22Rv1 (cell line): ENCODE data around the gene ENDOG.

Source experiments
- CTCF ChIP-seq: fragments of 450-650 bp; IDR thresholded peaks from 2 replicates; pipeline ENCODE4 v1.5.1; 2017; ENCODE audit warnings: mild to moderate bottlenecking
- ZFX ChIP-seq: fragments of 450-650 bp; IDR thresholded peaks from 2 replicates; pipeline ENCODE4 v1.6.1; 2017; ENCODE audit warnings: antibody characterized with exemption, borderline replicate concordance

- TF ChIP-seq CTCF (peak; percentile 19; the same call in 1 of the 2 replicates), ZFX (no peak)
Measured at GRCh38 chr9:128802482-128802881, 15.8 kb upstream of the ENDOG start.
